Vagina (tissue), 2 donors: ENCODE data around the gene KLHDC8A.

Experiments used
- CTCF ChIP-seq, 3 experiments: fragments of 450-650 bp in 2 of 3; fragments of 200-600 bp in 1 of 3; sonication (generic) in 1 of 3; IDR thresholded peaks; one replicate each; pipeline ENCODE4 v1.5.1; 2017 to 2019; ENCODE audit warnings: antibody characterized with exemption in 3 of 3, mild to moderate bottlenecking in 2 of 3, moderate library complexity in 2 of 3
- POLR2A ChIP-seq, 2 donors: fragments of 450-650 bp; IDR thresholded peaks; one replicate each; pipeline ENCODE4 v1.6.1; 2017; ENCODE audit warnings: antibody characterized with exemption in 2 of 2, mild to moderate bottlenecking in 2 of 2, moderate library complexity in 2 of 2
- POLR2AphosphoS5 ChIP-seq, 2 donors: sonication (generic); formaldehyde crosslinking; IDR thresholded peaks; one replicate each; pipeline ENCODE4 v1.9.0; 2017; ENCODE audit warnings: antibody characterized with exemption in 2 of 2, mild to moderate bottlenecking in 2 of 2, low read depth in 1 of 2; ENCODE audit not compliant: insufficient read depth in 1 of 2

DNA sequence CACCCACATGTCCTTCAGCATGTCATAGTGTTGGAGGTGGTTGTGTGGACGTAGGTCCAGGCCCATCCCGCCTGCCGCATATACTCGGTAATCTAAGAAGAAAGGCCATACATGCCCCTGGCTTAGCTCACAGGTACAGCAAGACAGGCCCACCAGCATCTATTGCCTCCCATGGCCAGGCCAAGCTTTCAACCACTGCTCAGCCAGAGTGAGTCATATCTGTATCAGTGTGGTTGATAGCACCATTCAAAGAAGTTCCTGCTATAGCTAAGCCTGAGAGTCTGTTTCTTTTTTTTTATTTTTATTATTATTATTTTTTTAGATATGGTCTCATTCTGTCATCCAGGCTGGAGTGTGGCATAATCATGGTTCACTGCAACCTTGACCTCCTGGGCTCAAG is 17.0 kb downstream of the KLHDC8A start:
- TF ChIP-seq CTCF (IDR thresholded peaks at IDR 0.05) (no peak), POLR2AphosphoS5 (IDR thresholded peaks at IDR 0.05; ENCODE audit: insufficient read depth in 1 of 2, low read depth in 1 of 2) (no peak), POLR2A (IDR thresholded peaks at IDR 0.05) (no peak)
